GM13976 (cell line): ENCODE measurements around the gene EHD1.

Experiments used
- DNase-seq: peaks from one replicate; pipeline ENCODE4 v3.0.0; 2012; ENCODE audit warnings: low spot score
- CTCF ChIP-seq: IDR thresholded peaks from 2 replicates; pipeline ENCODE4 v1.5.1; 2012; ENCODE audit warnings: borderline replicate concordance, mild to moderate bottlenecking; ENCODE audit not compliant: insufficient read depth; ENCODE audit errors: extremely low read depth, missing control alignments, control extremely low read depth
- in situ Hi-C: fragments of 300-500 bp; cut with MboI; formaldehyde crosslinking; loops from one replicate; pipeline ENCODE4 v1.12.0; 2022; ENCODE audit warnings: low sequenced_read_pairs, mixed read lengths, inconsistent platforms; ENCODE audit not compliant: unreplicated experiment

The EHD1 gene

GRCh38 chr11:64835616-64836447 lies 42.6 kb downstream of the EHD1 start:
- no peak for TF ChIP-seq CTCF
- in situ Hi-C loops: no loop called here
- DNase-seq: no peak

- no peak for DNase-seq
- in situ Hi-C loops: no loop called here
- no peak for TF ChIP-seq CTCF
Observed at GRCh38 chr11:64834723-64835615, 43.5 kb downstream of the EHD1 start.

GRCh38 chr11:64834031-64834722 lies 44.2 kb downstream of the EHD1 start:
- TF ChIP-seq CTCF: no peak
- in situ Hi-C loops: no loop called here
- DNase-seq: no peak

GRCh38 chr11:64833509-64833908 lies 44.9 kb downstream of the EHD1 start:
- TF ChIP-seq CTCF: no peak
- in situ Hi-C loops: no loop called here
- no peak for DNase-seq

- in situ Hi-C loops: no loop called here
- DNase-seq: no peak
- no peak for TF ChIP-seq CTCF
Observed at GRCh38 chr11:64833198-64833502, 45.3 kb downstream of the EHD1 start.

GRCh38 chr11:64832467-64833197 lies 45.8 kb downstream of the EHD1 start:
- in situ Hi-C loops: no loop called here
- no peak for TF ChIP-seq CTCF

More at GRCh38 chr11:64832467-64833197, 45.8 kb downstream of the EHD1 start:
- no peak for DNase-seq
